NCI-H82 (cell line): Measurements from ENCODE around the gene LMF1.
"Not testable (repeated sequence)": the region's sequence is repeated elsewhere in the genome, so short reads cannot be mapped to it uniquely, and the experiment has no call there.

ENCODE experiments used
- DNase-seq: peaks from one replicate; lab custom pipeline; 2025; lab: John Stamatoyannopoulos, UW

LMF1 gene

GRCh38 chr16:947922-948303 lies 22.9 kb downstream of the LMF1 start:
- not testable (repeated sequence) for DNase-seq

DNA sequence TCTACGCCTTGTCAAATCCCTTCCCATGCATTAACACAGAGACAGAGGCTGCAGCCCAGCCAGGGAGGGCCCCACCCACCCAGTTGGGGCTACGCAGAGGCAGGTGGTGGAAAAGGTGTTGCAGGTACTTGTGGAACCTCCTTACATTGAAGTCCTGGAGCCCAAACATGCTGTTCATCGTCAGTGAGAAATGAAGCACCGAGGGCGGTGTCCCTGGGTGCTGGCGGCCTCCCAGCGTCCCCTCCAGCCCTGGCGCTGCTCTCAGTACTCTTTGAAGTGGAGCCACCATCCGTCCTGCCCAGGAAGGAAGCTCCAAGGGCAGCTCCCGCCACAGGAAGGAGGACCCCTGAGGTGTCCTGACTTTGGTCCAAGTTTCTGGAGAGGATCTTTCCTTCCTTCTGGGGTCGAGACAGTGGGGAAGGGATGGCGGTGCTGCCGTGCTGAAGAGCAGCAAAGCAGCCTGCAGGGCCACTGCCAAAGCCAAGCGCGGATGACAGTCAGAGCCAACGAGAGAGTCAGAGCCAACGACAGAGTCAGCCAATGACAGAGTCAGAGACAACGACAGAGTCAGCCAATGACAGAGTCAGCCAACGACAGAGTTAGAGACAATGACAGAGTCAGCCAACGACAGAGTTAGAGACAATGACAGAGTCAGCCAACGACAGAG lies 23.4 kb downstream of the LMF1 start:
- DNase-seq, result no peak

DNA sequence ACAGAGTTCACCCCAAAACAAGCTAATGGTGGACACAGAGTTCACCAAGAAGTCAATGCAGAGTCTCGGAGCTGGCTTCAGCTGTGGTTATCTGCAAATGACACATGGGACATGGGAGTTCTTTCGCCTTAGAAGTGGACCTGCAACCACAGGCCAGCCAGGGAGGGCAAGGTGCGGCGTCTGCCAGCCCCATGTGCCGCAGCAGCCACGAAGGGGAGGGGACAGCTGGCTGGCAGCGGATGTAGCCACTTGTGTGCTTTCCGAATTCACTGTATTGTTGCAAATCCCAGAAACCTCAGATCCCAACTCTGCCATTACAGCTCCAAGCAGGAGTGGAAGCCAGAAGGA lies 24.8 kb downstream of the LMF1 start:
- no peak for DNase-seq

DNA sequence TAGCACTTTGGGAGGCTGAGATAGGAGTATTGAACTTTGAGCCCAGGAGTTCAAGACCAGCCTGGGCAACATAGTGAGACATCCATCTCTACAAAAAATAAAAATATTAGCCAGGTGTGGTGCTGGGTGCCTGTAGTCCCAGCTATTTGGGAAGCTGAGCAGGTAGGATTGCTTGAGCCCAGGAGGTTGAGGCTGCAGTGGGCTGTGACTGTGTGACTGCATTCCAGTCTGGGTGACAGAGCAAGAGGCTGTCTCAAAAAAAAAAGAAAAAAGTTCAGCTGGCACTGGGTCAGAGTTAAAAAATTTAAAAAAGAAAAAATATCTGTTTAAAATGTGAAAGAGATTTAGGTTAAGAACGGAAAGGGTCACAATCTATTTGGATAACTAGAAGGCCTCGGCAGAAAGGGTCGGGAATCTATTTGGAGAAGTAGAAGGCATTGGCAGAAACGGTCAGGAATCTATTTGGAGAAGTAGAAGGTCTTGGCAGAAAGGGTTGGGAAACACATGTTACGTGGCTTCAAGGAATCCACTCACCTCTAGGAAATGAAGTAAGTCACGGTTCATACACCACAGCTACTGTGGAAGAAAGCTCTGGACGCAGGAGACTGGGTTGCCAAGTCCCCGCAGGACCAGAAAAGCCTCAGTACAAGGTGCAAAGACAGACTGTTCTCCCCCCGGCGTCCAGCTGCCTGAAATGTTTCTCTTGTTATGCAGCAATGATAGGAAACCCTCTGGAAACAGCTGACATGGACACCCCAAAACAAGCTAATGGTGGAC lies 25.3 kb downstream of the LMF1 start:
- DNase-seq, result no peak

DNA sequence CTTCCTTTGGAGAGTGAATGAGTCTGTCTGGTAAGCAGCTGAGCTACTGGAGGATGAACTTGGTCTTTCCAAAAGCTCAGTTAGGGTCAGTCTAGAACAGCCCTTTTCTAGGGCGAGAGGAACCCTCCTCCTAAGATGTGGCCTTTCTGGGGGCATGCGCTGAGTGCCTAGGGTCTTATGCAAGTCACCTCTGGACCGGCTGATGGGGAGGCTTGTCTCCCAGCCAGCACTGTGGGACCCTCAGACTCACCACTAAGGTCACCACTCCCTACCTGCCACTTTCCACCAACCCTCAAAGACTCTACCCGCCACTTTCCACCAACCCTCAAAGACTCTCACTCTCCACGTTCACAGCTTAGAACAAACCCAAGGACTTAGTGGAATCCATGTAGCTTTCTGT lies 26.8 kb downstream of the LMF1 start:
- no peak for DNase-seq

GRCh38 chr16:942436-943060 lies 28.2 kb downstream of the LMF1 start:
- no peak for DNase-seq

DNA sequence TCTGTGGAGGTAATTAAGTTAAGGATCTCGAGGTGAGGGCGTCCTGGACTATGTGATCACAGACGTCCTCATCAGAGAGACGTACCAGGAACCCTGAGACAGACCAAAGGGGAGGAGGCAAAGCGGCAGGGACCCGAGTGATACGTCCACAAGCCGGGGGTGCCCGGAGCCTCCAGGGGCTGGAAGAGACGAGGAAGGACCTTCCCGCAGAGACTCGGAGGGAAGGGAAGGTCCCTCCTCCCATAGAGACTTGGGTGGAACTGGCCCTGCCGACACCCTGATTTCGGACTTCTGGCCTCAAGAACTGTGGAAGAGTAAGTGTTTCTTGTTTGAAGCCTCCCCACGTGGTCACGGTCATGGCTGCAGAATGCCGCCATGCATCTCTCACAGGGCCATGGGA lies 30.8 kb downstream of the LMF1 start:
- DNase-seq, result no peak

DNA sequence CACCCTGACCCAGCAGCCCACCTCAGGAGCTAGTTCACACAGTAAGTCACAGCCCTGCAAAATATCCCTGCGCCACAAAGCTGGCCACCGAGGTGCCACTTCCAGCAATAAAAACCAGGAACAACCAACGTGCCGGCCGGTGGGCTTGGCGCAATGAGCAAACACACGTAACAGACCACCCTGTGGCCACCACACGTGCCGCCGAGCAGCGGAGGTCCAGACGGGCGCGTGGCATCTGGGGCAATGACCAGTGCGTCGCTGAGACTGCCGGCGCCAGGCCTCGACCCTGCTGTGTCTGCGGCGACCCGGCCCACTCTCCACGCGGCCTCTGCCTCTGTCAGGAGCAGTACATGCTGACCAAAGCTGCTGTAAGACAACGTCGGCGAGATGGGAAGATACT lies 31.5 kb downstream of the LMF1 start:
- no peak for DNase-seq

DNA sequence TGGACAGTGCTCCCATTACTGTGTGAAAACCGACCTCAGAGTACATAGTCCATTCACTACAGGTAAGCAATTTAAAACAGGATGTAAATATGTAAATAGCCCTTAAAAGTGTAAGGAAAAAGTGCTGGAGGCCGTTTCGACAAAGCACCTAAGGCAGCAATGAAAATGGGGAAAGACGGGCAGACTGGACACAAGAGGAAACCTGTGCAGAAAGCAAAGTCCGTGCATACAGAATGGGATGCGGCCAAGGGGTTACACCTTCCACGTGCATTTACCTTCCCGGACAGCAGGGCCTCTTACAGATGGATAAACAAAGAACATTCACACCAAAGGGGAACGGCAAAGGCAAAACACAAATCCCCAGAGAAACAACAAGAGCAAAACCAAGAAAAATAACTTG lies 32.0 kb downstream of the LMF1 start:
- no peak for DNase-seq

GRCh38 chr16:938136-938535 lies 32.6 kb downstream of the LMF1 start:
- DNase-seq, result no peak

GRCh38 chr16:937723-938122 lies 33.1 kb downstream of the LMF1 start:
- DNase-seq, result no peak

- DNase-seq, result no peak
Measured at GRCh38 chr16:937311-937710, 33.5 kb downstream of the LMF1 start.

GRCh38 chr16:935684-936083 lies 35.1 kb downstream of the LMF1 start:
- no peak for DNase-seq

DNA sequence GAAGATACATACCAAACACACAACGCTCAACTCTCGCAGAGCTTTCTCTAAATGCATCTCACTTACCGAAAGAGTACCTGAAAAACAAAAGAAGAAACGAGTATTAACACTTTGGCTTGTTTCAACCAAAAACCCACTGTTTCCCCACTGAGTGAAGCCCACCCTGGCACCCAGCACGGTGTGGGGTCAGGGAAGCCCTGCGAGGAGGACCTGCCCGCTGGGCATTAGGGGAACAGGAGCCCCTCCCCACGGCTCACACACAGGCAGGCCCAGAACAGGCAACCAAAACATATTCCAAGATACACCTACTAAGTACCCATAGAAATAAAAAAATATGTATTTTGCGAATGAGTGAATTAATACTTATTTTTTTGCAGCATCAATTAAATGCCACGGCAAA lies 36.6 kb downstream of the LMF1 start:
- no peak for DNase-seq

- DNase-seq, result no peak
Measured at GRCh38 chr16:933581-933980, 37.2 kb downstream of the LMF1 start.

DNA sequence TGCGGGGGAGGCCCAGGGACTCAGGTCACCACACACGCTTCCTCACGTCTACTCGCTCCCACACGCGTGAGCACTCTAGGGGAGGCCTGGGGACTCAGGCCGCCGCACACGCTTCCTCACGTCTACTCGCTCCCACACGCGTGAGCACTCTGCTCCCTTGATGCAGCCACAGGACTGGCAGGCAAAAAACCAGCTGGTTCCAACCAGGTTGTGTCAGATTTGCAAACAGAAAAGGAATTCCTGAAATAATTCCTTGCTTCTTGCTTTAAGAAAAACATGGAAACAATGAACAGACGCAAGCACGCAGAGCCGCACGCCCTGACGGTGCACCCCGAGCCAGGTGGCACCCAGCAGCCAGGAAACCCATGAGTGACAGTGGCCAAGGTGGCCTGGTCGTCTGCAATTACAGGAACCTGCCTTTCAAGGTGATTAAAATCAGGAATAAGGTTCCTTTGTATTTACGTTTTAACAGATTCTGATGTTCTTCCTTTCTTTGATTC lies 37.9 kb downstream of the LMF1 start:
- DNase-seq, result no peak

DNA sequence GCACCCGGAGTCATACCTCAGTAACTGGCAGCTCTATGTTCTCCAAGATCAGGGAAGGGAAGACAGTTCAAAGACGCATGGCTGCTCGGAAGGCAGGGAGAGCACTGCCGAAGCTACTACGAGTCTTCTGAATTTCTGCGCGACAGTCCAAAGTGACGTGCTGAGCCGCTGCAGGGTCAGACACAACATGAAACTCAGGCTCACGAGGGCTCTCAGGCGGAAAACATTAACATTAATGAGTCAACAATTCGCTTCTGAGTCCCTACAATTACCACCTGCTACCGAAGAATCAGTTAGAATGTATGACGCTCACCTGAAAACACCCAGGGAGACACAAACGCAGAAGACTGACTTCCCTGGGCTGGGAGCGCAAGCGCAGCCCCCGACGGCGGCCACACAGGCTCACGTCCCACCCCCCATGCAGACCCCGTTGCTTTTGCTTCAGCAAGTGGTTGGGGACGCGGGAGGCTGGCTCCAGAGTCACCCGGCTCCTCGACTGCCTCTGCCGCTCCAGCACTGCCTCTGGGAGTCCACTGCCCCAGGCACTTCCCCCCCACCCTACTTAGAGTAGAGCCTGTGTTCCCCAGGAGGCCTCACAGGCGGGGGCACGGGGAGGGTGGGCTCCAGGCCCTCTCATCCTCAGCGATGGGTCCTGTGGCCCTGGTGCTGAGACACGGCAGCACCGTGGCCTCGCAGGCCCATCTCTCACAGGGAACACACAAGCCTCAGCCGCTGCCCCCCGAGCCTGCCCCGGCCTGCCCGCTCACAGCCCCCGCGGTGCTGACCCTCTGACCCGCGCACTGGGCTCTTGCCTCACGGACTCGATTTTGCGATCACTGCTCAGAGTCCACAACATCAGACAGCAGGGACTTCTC lies 38.9 kb downstream of the LMF1 start:
- DNase-seq, result no peak

DNA sequence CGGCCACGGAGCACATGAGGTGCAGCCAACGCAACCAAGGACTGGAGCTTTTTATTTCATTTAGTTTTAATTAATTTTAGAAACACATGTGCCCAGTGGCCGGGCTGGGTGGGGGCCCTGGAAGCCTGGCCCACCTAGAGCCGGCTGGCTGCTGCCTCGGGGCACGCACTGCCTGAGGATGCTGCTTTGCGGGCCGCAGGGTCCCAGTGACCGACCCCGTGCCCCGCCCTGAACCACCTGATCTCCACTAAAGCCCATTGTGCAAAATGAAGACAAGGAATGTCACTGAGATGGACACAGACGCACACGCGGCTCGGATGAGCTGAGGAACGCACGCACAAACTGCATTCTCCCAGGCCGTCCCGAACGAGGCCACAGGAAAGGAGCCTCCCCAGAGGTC lies 39.6 kb downstream of the LMF1 start:
- no peak for DNase-seq

GRCh38 chr16:930511-930910 lies 40.3 kb downstream of the LMF1 start:
- DNase-seq, result no peak

DNA sequence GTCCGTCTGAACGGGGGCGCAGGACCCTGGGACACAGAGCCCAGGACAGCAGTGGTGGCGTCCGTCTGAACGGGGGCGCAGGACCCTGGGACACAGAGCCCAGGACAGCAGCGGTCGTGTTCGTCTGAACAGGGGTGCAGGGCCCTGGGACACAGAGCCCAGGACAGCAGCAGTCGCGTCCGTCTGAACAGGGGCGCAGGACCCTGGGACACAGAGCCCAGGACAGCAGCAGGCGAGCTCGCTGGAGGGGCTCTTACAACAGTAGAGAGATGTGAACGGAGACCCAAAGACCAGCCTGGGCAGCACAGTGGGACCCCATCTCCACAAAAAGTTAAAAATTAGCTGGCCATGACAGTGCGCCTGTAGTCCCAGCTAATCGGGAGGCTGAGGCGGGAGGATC lies 40.7 kb downstream of the LMF1 start:
- no peak for DNase-seq

- DNase-seq, result no peak
Measured at GRCh38 chr16:929227-930073, 41.3 kb downstream of the LMF1 start.
